Measurements from ENCODE around the gene FCSK. TPM values are rescaled to one million over a fixed set of nuclear protein-coding genes. Genes with fewer than 3 reads are reported as not detected.

Gene FCSK
- total and polyA plus RNA-seq, 2 of the 13 experiments (the other 11 are each of a cell fraction or from before 2014, with no cell fraction given), result 9.1 to 19.2 TPM

- TF ChIP-seq ATF6 (CRISPR knock-in tag; conservative IDR thresholded peaks at IDR 0.05) (peak; percentile 81; the same call in 1 of the 2 replicates), DBP (CRISPR knock-in tag; IDR thresholded peaks at IDR 0.05; ENCODE audit: not compliant biosample characterization) (no peak), ZNF569 (CRISPR knock-in tag; IDR thresholded peaks at IDR 0.05; ENCODE audit: borderline replicate concordance) (no peak), RNF219 (CRISPR knock-in tag; IDR thresholded peaks at IDR 0.05) (0 out of 2 replicates have a peak, but pooled peaks have one; percentile 79), MYPOP (CRISPR knock-in tag; IDR thresholded peaks at IDR 0.05) (peak; percentile 67; the same call in 1 of the 2 replicates), GLI4 (CRISPR knock-in tag; IDR thresholded peaks at IDR 0.05; ENCODE audit: borderline replicate concordance) (no peak; the same call in 1 of the 2 replicates), MXI1 (IDR thresholded peaks at IDR 0.05; ENCODE audit: borderline replicate concordance, low read depth, low read length) (peak; percentile 60; the same call in 1 of the 3 replicates), SKIL (CRISPR knock-in tag; IDR thresholded peaks at IDR 0.05; ENCODE audit: borderline replicate concordance) (peak; percentile 81), DZIP1 (CRISPR knock-in tag; IDR thresholded peaks at IDR 0.05) (no peak), ELF3 (CRISPR knock-in tag; IDR thresholded peaks at IDR 0.05) (peak; percentile 92; the same call in 1 of the 2 replicates), SOX6 (IDR thresholded peaks at IDR 0.05) (no peak), SOX6 (CRISPR knock-in tag; IDR thresholded peaks at IDR 0.05) (peak; percentile 98), FOXP1 (IDR thresholded peaks at IDR 0.05) (peak; percentile 67; the same call in 1 of the 2 replicates), FOXP1 (CRISPR knock-in tag; IDR thresholded peaks at IDR 0.05) (peak; percentile 76), ZNF136 (CRISPR knock-in tag; IDR thresholded peaks at IDR 0.05; ENCODE audit: low read depth) (no peak; the same call in 1 of the 2 replicates), POLR2AphosphoS5 (IDR thresholded peaks at IDR 0.05; ENCODE audit: low read depth, low read length) (peak; percentile 88)
Observed at GRCh38 chr16:70428178-70428998, 26.0 kb upstream of the FCSK start (continued).

Data from HepG2 (cell line).